OCI-LY1 (cell line): ENCODE measurements around the gene MAN1C1.

Experiments used
- EZH2 ChIP-seq: fragments of 200-600 bp; sonication (generic), shearing (Covaris generic); IDR thresholded peaks from 2 replicates; pipeline ENCODE4 v1.8.0; 2017; ENCODE audit warnings: borderline replicate concordance, mixed run types, mild to moderate bottlenecking, antibody characterized with exemption, low read length, moderate library complexity, mixed read lengths
- TF ChIP-seq, protein P1 (sequence below): fragments of 200-600 bp; sonication (generic), shearing (Covaris generic); IDR thresholded peaks from 2 replicates; pipeline ENCODE4 v1.5.1; 2017; ENCODE audit warnings: mild to moderate bottlenecking, antibody characterized with exemption, low read length, moderate library complexity, mixed read lengths

DNA sequence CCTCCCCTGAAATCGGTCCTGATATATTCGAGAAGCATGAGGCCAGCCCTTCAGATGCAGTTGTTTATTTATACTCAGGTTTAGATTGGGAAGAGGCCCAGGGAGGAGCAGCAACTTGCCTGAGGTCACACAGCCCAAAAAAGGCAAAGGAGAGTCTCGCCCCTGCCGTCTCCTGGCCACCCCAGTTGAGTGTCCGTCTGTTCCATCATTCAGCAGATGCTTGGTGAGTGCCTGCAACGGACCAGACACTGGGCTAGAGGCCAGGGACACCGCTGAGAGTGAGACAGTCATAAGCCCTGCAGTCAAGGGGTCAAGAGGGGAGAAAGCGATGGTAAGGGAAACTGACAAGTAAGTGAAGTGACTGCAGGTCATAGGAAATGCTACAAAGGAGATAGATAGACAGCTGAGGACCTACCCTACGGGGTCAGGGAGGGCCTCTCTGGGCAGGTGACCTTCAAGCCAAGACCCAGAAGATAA is 168.0 kb downstream of the MAN1C1 start:
- TF ChIP-seq, protein P1, sequence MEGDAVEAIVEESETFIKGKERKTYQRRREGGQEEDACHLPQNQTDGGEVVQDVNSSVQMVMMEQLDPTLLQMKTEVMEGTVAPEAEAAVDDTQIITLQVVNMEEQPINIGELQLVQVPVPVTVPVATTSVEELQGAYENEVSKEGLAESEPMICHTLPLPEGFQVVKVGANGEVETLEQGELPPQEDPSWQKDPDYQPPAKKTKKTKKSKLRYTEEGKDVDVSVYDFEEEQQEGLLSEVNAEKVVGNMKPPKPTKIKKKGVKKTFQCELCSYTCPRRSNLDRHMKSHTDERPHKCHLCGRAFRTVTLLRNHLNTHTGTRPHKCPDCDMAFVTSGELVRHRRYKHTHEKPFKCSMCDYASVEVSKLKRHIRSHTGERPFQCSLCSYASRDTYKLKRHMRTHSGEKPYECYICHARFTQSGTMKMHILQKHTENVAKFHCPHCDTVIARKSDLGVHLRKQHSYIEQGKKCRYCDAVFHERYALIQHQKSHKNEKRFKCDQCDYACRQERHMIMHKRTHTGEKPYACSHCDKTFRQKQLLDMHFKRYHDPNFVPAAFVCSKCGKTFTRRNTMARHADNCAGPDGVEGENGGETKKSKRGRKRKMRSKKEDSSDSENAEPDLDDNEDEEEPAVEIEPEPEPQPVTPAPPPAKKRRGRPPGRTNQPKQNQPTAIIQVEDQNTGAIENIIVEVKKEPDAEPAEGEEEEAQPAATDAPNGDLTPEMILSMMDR = no peak
- no peak for TF ChIP-seq EZH2
